Amniotic stem cell (primary cell): Measurements from ENCODE around the gene SEMA4B.
"Not testable (repeated sequence)": the region's sequence is repeated elsewhere in the genome, so short reads cannot be mapped to it uniquely, and the experiment has no call there.

Source experiments
- DNase-seq: peaks from one replicate; lab custom pipeline; 2025; lab: John Stamatoyannopoulos, UW

SEMA4B gene

GRCh38 chr15:90184119-90184785 is 16.9 kb upstream of the SEMA4B start:
- DNase-seq = no peak

GRCh38 chr15:90184786-90185704 is 16.1 kb upstream of the SEMA4B start:
- no peak for DNase-seq

GRCh38 chr15:90187257-90187868 is 13.8 kb upstream of the SEMA4B start:
- DNase-seq = no peak

- not testable (repeated sequence) for DNase-seq
Observed at GRCh38 chr15:90188065-90188464, 13.1 kb upstream of the SEMA4B start.

- DNase-seq = no peak
Observed at GRCh38 chr15:90188914-90189748, 12.0 kb upstream of the SEMA4B start.

- no peak for DNase-seq
Observed at GRCh38 chr15:90189781-90190467, 11.2 kb upstream of the SEMA4B start.

GRCh38 chr15:90190606-90191343 is 10.4 kb upstream of the SEMA4B start:
- DNase-seq = no peak

GRCh38 chr15:90191344-90191687 is 9.8 kb upstream of the SEMA4B start:
- DNase-seq = no peak

- DNase-seq = no peak
Observed at GRCh38 chr15:90191794-90192509, 9.2 kb upstream of the SEMA4B start.

GRCh38 chr15:90192961-90193786 is 8.0 kb upstream of the SEMA4B start:
- no peak for DNase-seq

- no peak for DNase-seq
Observed at GRCh38 chr15:90194655-90195054, 6.5 kb upstream of the SEMA4B start.

GRCh38 chr15:90200534-90201129 is 498 bp upstream of the SEMA4B start:
- DNase-seq = no peak

GRCh38 chr15:90201944-90202375 is 830 bp downstream of the SEMA4B start:
- no peak for DNase-seq

- DNase-seq = no peak
Observed at GRCh38 chr15:90202929-90203328, 1.8 kb downstream of the SEMA4B start.

GRCh38 chr15:90203473-90203872 is 2.3 kb downstream of the SEMA4B start:
- DNase-seq = no peak

GRCh38 chr15:90203922-90204321 is 2.8 kb downstream of the SEMA4B start:
- no peak for DNase-seq

- DNase-seq = no peak
Observed at GRCh38 chr15:90205050-90205848, 4.1 kb downstream of the SEMA4B start.

GRCh38 chr15:90205886-90206285 is 4.8 kb downstream of the SEMA4B start:
- no peak for DNase-seq
